ENCODE measurements around the gene SOX6.

GRCh38 chr11:16239141-16240105 lies 116.9 kb downstream of the SOX6 start:
- TF ChIP-seq EP300 (IDR thresholded peaks at IDR 0.05; ENCODE audit: low read depth) (no peak), POLR2A (IDR thresholded peaks at IDR 0.05) (no peak), CTCF (IDR thresholded peaks at IDR 0.05) (no peak), POLR2AphosphoS5 (IDR thresholded peaks at IDR 0.05) (no peak)
